GM12878 (cell line): Measurements from ENCODE around the gene PRRC2B. TPM values are rescaled to one million over a fixed set of nuclear protein-coding genes. Genes with fewer than 3 reads are reported as not detected.

Experiments
- ATAC-seq: fragments of 200-7000 bp; cut with Tn5 transposase; 3 replicates; pipeline ENCODE4 v1.9.1; 2020; ENCODE audit warnings: mild to moderate bottlenecking, moderate library complexity
- BruUV-seq: library from RNA; stranded (reverse); fragments of 400-500 nt; replicated peaks from 2 replicates; lab custom pipeline; 2021; lab: Mats Ljungman, UMichigan
- CTCF ChIA-PET: fragments of 300-600 bp; sonication (Branson Sonifier 250); formaldehyde crosslinking; extraction: SDS; loops from one replicate; lab custom pipeline; 2021; ENCODE audit warnings: inconsistent platforms; lab: Yijun Ruan, JAX
- POLR2A ChIA-PET: fragments of 350-600 bp; formaldehyde crosslinking; extraction: SDS; loops from one replicate; lab custom pipeline; 2021; ENCODE audit warnings: inconsistent platforms; lab: Charles Lee
- RAD21 ChIA-PET: fragments of 300-600 bp; sonication (Branson Sonifier 250); formaldehyde crosslinking; loops from one replicate; lab custom pipeline; 2023; ENCODE audit warnings: antibody characterized with exemption; ENCODE audit not compliant: unreplicated experiment; lab: Charles Lee
- SMC1A ChIA-PET: fragments of 300-600 bp; sonication (Branson Sonifier 250); formaldehyde crosslinking; loops from one replicate; lab custom pipeline; 2023; ENCODE audit not compliant: unreplicated experiment, uncharacterized antibody; lab: Charles Lee
- DNase-seq: peaks from one replicate; pipeline ENCODE4 v3.0.0-alpha.2; 2011; ENCODE audit warnings: low read depth, low spot score
- FAIRE-seq: peaks from 3 replicates; lab custom pipeline; 2011; peaks lifted over from hg19 to GRCh38; lab: Jason Lieb, UNC
- H2AFZ ChIP-seq: 2 replicates; pipeline ENCODE4 v1.6.0; 2011; ENCODE audit warnings: low read depth, low read length, control low read depth; ENCODE audit not compliant: control insufficient read depth
- H3K27ac ChIP-seq: 2 replicates; pipeline ENCODE4 v1.5.1; 2011; ENCODE audit warnings: control low read depth; ENCODE audit not compliant: control insufficient read depth, insufficient read depth
- H3K27me3 ChIP-seq, 2 experiments: replicated peaks in 1 of 2; 2 replicates each; pipeline versions ENCODE4 v1.6.0 to v1.6.1; 2011; ENCODE audit warnings: low read length in 1 of 2; ENCODE audit not compliant: control insufficient read depth in 2 of 2, insufficient read depth in 2 of 2
- H3K36me3 ChIP-seq, 2 experiments: 2 replicates each; pipeline ENCODE4 v1.5.1; 2011; ENCODE audit warnings: low read length in 1 of 2; ENCODE audit not compliant: control insufficient read depth in 2 of 2, insufficient read depth in 2 of 2
- H3K4me1 ChIP-seq: 2 replicates; pipeline ENCODE4 v1.6.1; 2011; ENCODE audit warnings: mild to moderate bottlenecking, low read length, moderate library complexity, mixed read lengths; ENCODE audit not compliant: control insufficient read depth, insufficient read depth
- H3K4me2 ChIP-seq: 2 replicates; pipeline ENCODE4 v1.6.0; 2011; ENCODE audit warnings: control low read depth; ENCODE audit not compliant: control insufficient read depth, insufficient read depth
- H3K4me3 ChIP-seq: fragments of 200-600 bp; sonication (generic); 2 replicates; pipeline ENCODE4 v1.5.1; 2016
- H3K79me2 ChIP-seq: 2 replicates; pipeline ENCODE4 v1.6.0; 2011; ENCODE audit warnings: low read length; ENCODE audit not compliant: control insufficient read depth, insufficient read depth
- H3K9ac ChIP-seq: 2 replicates; pipeline ENCODE4 v1.8.0; 2011; ENCODE audit warnings: low read length, control low read depth, mixed read lengths; ENCODE audit not compliant: control insufficient read depth, insufficient read depth
- H3K9me3 ChIP-seq: replicated peaks from 3 replicates; pipeline ENCODE4 v1.5.1; 2011; ENCODE audit warnings: mild to moderate bottlenecking, low read length; ENCODE audit not compliant: control insufficient read depth, insufficient read depth
- H4K20me1 ChIP-seq: 2 replicates; pipeline ENCODE4 v1.6.0; 2011; ENCODE audit not compliant: control insufficient read depth, insufficient read depth
- ASH2L ChIP-seq: fragments of 300-600, 200-600 bp; sonication (generic); IDR thresholded peaks from 2 replicates; pipeline ENCODE4 v1.6.1; 2017; ENCODE audit warnings: low read depth, mild to moderate bottlenecking, borderline replicate concordance
- ATF7 ChIP-seq: fragments of 450-650 bp; IDR thresholded peaks from 2 replicates; pipeline ENCODE4 v1.6.1; 2016; ENCODE audit warnings: low read depth, mild to moderate bottlenecking
- BMI1 ChIP-seq: fragments of 450-650 bp; IDR thresholded peaks from 2 replicates; pipeline ENCODE4 v1.6.1; 2016; ENCODE audit warnings: mild to moderate bottlenecking, moderate library complexity, borderline replicate concordance
- CBX3 ChIP-seq: fragments of 200-600 bp; sonication (generic); IDR thresholded peaks from 2 replicates; pipeline ENCODE4 v1.6.1; 2016; ENCODE audit warnings: low read depth, borderline replicate concordance
- CREB1 ChIP-seq: IDR thresholded peaks from 2 replicates; pipeline ENCODE4 v1.6.1; 2012; ENCODE audit warnings: low read depth, mild to moderate bottlenecking, inconsistent platforms
- MXI1 ChIP-seq: fragments of 150-350 bp; IDR thresholded peaks from 2 replicates; pipeline ENCODE4 v1.6.1; 2011; ENCODE audit warnings: low read depth, mild to moderate bottlenecking, inconsistent platforms, low read length, improper control_type of control experiment
- NFYA ChIP-seq: IDR thresholded peaks from 2 replicates; pipeline ENCODE4 v1.6.1; 2011; ENCODE audit warnings: low read depth, mild to moderate bottlenecking, low read length, improper control_type of control experiment, borderline replicate concordance
- NFYB ChIP-seq: IDR thresholded peaks from 2 replicates; pipeline ENCODE4 v1.6.1; 2011; ENCODE audit warnings: low read depth, mild to moderate bottlenecking, low read length, improper control_type of control experiment, moderate library complexity; ENCODE audit not compliant: insufficient read depth
- PML ChIP-seq: IDR thresholded peaks from 2 replicates; pipeline ENCODE4 v1.6.1; 2012; ENCODE audit warnings: low read length, inconsistent platforms
- SIN3A ChIP-seq: IDR thresholded peaks from 2 replicates; pipeline ENCODE4 v1.6.1; 2012; ENCODE audit warnings: low read depth, low read length, improper control_type of control experiment
- TARDBP ChIP-seq: IDR thresholded peaks from 2 replicates; pipeline ENCODE4 v1.6.1; 2016; ENCODE audit warnings: borderline replicate concordance
- WGBS: methylation state at CpG from one replicate; pipeline ENCODE4 v1.1.6; 2016; ENCODE audit warnings: low lambda C conversion rate; ENCODE audit not compliant: insufficient replicate concordance, insufficient coverage; ENCODE audit errors: missing lambda C conversion rate; 5-methylcytosine and 5-hydroxymethylcytosine counted together
- in situ Hi-C: fragments of 300-500 bp; cut with MboI; formaldehyde crosslinking; loops from 9 replicates; pipeline ENCODE4 v1.14.3; 2018; ENCODE audit warnings: mixed read lengths
- intact Hi-C: fragments of 100-400 bp; cut with micrococcal nuclease; formaldehyde crosslinking; loops from one replicate; pipeline ENCODE4 v1.14.2; 2022; ENCODE audit not compliant: unreplicated experiment
- polyA plus RNA-seq, 11 experiments: library from polyadenylated mRNA; depleted of rRNA in 4 of 11; unstranded in 6 of 11; stranded (reverse) in 5 of 11; fragments of >200 nt; fragmentation: Nextera tagmentation in 4 of 11; fragmentation: Illumina TruSeq in 1 of 11; extraction: Ambion mirVana in 4 of 11; extraction: Trizol in 1 of 11; gene quantifications; 1 replicate in 1 of 11; 2 replicates in 10 of 11; pipeline versions ENCODE4 v1.2.1 to v1.2.3, GENCODE V29; 2011 to 2016; ENCODE audit warnings: inconsistent platforms in 2 of 11, missing spikeins in 2 of 11, low read depth in 1 of 11
- total RNA-seq, 4 experiments: library from RNA; depleted of rRNA in 3 of 4; stranded (reverse); fragments of >200 nt in 3 of 4; fragmentation: Illumina TruSeq in 1 of 4; extraction: Trizol in 1 of 4; gene quantifications; 2 replicates each; pipeline versions ENCODE4 v1.2.1 to v1.2.3, GENCODE V29; 2013 to 2021
- TF ChIP-seq, protein P1 (sequence below): fragments of 450-650 bp; IDR thresholded peaks from 2 replicates; pipeline ENCODE4 v1.6.1; 2017; ENCODE audit warnings: borderline replicate concordance
- TF ChIP-seq, protein P2 (sequence below): fragments of 450-650 bp; IDR thresholded peaks from 2 replicates; pipeline ENCODE4 v1.6.1; 2017; ENCODE audit warnings: low read depth, mild to moderate bottlenecking, moderate library complexity

PRRC2B gene
- total and polyA plus RNA-seq, 10 of the 15 experiments (the other 5 are each of a cell fraction or from before 2014, with no cell fraction given) = 0.84 to 155 (median 28.7) TPM

DNA sequence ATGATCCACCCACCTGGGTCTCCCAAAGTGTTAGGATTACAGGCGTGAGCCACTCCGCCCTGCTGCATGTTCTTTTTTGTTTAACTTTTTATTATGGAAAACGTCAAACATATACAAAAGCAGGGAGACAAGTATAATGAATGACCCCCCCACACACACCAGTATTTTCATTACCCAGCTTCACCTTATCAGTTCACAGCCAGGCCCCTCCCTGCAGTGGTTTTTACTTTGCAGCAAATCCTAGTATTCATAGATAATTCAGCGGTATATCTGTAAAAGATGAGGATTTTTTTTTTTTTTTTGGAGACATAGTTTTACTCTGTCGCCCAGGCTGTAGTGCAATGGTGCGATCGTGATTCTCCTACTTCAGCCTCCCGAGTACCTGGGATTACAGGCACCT lies 111.1 kb downstream of the PRRC2B start:
- Histone ChIP-seq H3K4me3 (no peak overlapping the region), H3K9ac (no peak overlapping the region), H4K20me1 (no peaks in the 10 kb centered on the region), H3K9me3 (no peaks in the 10 kb centered on the region), H3K4me2 (no peak overlapping the region), H3K36me3 (no peaks in the 10 kb centered on the region; a peak in 1 of 4 replicates), H2AFZ (no peak overlapping the region), H3K4me1 (peaks cover 8% of the 10 kb centered on the region), H3K27ac (no peak overlapping the region), H3K79me2 (peaks cover 5% of the 10 kb centered on the region), H3K27me3 (no peaks in the 10 kb centered on the region)
- TF ChIP-seq CBX3 (no peak), NFYB (no peak), PML (no peak), CREB1 (no peak), ATF7 (no peak), MXI1 (no peak), TARDBP (no peak), BMI1 (no peak), NFYA (no peak), ASH2L (no peak), SIN3A (no peak)
- TF ChIP-seq, protein P1, sequence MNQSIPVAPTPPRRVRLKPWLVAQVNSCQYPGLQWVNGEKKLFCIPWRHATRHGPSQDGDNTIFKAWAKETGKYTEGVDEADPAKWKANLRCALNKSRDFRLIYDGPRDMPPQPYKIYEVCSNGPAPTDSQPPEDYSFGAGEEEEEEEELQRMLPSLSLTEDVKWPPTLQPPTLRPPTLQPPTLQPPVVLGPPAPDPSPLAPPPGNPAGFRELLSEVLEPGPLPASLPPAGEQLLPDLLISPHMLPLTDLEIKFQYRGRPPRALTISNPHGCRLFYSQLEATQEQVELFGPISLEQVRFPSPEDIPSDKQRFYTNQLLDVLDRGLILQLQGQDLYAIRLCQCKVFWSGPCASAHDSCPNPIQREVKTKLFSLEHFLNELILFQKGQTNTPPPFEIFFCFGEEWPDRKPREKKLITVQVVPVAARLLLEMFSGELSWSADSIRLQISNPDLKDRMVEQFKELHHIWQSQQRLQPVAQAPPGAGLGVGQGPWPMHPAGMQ = no peak
- TF ChIP-seq, protein P2, sequence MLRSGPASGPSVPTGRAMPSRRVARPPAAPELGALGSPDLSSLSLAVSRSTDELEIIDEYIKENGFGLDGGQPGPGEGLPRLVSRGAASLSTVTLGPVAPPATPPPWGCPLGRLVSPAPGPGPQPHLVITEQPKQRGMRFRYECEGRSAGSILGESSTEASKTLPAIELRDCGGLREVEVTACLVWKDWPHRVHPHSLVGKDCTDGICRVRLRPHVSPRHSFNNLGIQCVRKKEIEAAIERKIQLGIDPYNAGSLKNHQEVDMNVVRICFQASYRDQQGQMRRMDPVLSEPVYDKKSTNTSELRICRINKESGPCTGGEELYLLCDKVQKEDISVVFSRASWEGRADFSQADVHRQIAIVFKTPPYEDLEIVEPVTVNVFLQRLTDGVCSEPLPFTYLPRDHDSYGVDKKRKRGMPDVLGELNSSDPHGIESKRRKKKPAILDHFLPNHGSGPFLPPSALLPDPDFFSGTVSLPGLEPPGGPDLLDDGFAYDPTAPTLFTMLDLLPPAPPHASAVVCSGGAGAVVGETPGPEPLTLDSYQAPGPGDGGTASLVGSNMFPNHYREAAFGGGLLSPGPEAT = no peak
- in situ Hi-C loops (no loop called here), intact Hi-C loops (no loop called here)
- FAIRE-seq = no peak
- WGBS = 86% methylated on average over 8 of the region's 8 CpGs
- RAD21 ChIA-PET = no interaction called here
- SMC1A ChIA-PET = interaction anchor here (0.5 to 0.6 kb wide), 2 partner anchors 54 to 87 kb away, joined by 3 to 4 read pairs; no protein-coding TSS in a partner anchor
- CTCF ChIA-PET = no interaction called here
- no TSS peak for BruUV-seq
- POLR2A ChIA-PET = interaction anchor here (0.7 kb wide), 1 partner anchor 18 kb away, joined by 3 read pairs; no protein-coding TSS in a partner anchor
- no peak for ATAC-seq
- no peak for DNase-seq
